ENCODE measurements around the gene ANGPTL5. TPM values are rescaled to one million over a fixed set of nuclear protein-coding genes. Genes with fewer than 3 reads are reported as not detected.

ANGPTL5 gene
- total RNA-seq, 4 donors from 2014 or later = 0.29 to 0.38 TPM; not detected in 2

- Histone ChIP-seq H3K9me3 (no peaks in the 10 kb centered on the region), H3K4me1 (no peaks in the 10 kb centered on the region), H3K27me3 (no peaks in the 10 kb centered on the region), H3K4me3 (no peak overlapping the region), H3K36me3 (no peaks in the 10 kb centered on the region), H3K27ac (no peak overlapping the region)
- no peak for DNase-seq
- intact Hi-C loops (cut with DNase I) = loop anchor here (5.0 kb wide), 1 partner anchor 392 kb away; no protein-coding TSS in a partner anchor
- no peak for TF ChIP-seq CTCF (IDR thresholded peaks at IDR 0.05)
- no peak for TF ChIP-seq POLR2A (IDR thresholded peaks at IDR 0.05)
Observed at GRCh38 chr11:101844608-101845007, 71.7 kb downstream of the ANGPTL5 start.

- no peak for DNase-seq
- Histone ChIP-seq H3K27me3 (no peaks in the 10 kb centered on the region), H3K36me3 (no peaks in the 10 kb centered on the region), H3K4me3 (no peak overlapping the region), H3K4me1 (no peaks in the 10 kb centered on the region), H3K9me3 (no peaks in the 10 kb centered on the region), H3K27ac (no peak overlapping the region)
- intact Hi-C loops (cut with DNase I) = no loop called here
- 61 to 77% methylated on average over 2 of the region's 2 CpGs for whole genome bisulfite sequencing, 2 donors
- TF ChIP-seq CTCF (IDR thresholded peaks at IDR 0.05) (no peak), POLR2A (IDR thresholded peaks at IDR 0.05) (no peak)
Observed at GRCh38 chr11:101840704-101841103, 75.6 kb downstream of the ANGPTL5 start.

Other genes with a start within 250 kb of the ANGPTL5 start
- 1 to 10 TPM in 3 of 4 donors, under 1 TPM in 1; 0.45 to 3.8 (median 1.6) TPM for gene CEP126, start 1.5 kb downstream of the ANGPTL5 start, total RNA-seq
- gene CFAP300, start 130.9 kb upstream of the ANGPTL5 start, total RNA-seq = 1 to 10 TPM in 2 of 4 donors, under 1 TPM in 2; 0.31 to 2.9 (median 1.6) TPM
- gene YAP1, start 193.9 kb upstream of the ANGPTL5 start, total RNA-seq = 100 to 1,000 TPM in 3 of 4 donors, 10 to 100 TPM in 1; 97.0 to 177 (median 142) TPM